ENCODE results near the gene NFIB. TPM values are rescaled to one million over a fixed set of nuclear protein-coding genes. Genes with fewer than 3 reads are reported as not detected.

NFIB gene
- total and polyA plus RNA-seq, 2 of the 8 experiments (the other 6 are each of a cell fraction or from before 2014, with no cell fraction given) = 2.6 to 13.1 TPM

- Histone ChIP-seq H3K79me2 (ENCODE audit: control insufficient read depth in 1 of 2, insufficient read depth in 2 of 2, low read length in 2 of 2) (0 out of 4 replicates have a peak, but pooled peaks cover 0 to 5% of the 10 kb centered on the region in 2 experiments), H3K23me2 (ENCODE audit: low read depth, low read length) (no peaks in the 10 kb centered on the region), H3K23ac (ENCODE audit: insufficient read length) (no peak overlapping the region), H3K14ac (ENCODE audit: insufficient read length) (no peak overlapping the region), H3K56ac (replicated peaks; ENCODE audit: insufficient read length, low read depth, low read length) (no peak overlapping the region), H4K5ac (ENCODE audit: insufficient read length, low read depth, low read length) (no peak overlapping the region), H3K4me1 (replicated peaks in 1 of 4; ENCODE audit: control insufficient read depth in 3 of 4, insufficient read depth in 4 of 4, low read length in 3 of 4) (peaks cover 0 to 3% (median 2%) of the 10 kb centered on the region in 4 experiments; a peak in 3 of 7 replicates), H3K18ac (ENCODE audit: extremely low read depth, low read length) (no peak overlapping the region), H3K27ac (ENCODE audit: low read depth, low read length) (no peak overlapping the region), H4K20me1 (replicated peaks in 1 of 2; ENCODE audit: control insufficient read depth in 1 of 2, insufficient read depth in 2 of 2, low read length in 2 of 2) (no peaks in the 10 kb centered on the region), H2AK5ac (ENCODE audit: low read depth, low read length) (no peak overlapping the region), H2AFZ (ENCODE audit: low read length) (no peak overlapping the region), H3K4me3 (ENCODE audit: extremely low read depth in 1 of 4, insufficient read depth in 2 of 4, low read depth in 3 of 4, low read length in 4 of 4) (no peak overlapping the region), H3K9me3 (ENCODE audit: insufficient read depth in 2 of 2, low read depth in 1 of 2, low read length in 1 of 2) (no peaks in the 10 kb centered on the region), H3K9ac (replicated peaks in 1 of 4; ENCODE audit: extremely low read depth in 1 of 4, low read depth in 3 of 4, low read length in 3 of 4) (no peak overlapping the region), H2BK20ac (ENCODE audit: low read length) (no peak overlapping the region), H3K4me2 (ENCODE audit: insufficient read depth in 1 of 2, low read depth in 2 of 2, low read length in 2 of 2) (no peak overlapping the region), H4K8ac (ENCODE audit: extremely low read depth, insufficient read depth, low read length) (no peak overlapping the region), H2BK5ac (ENCODE audit: low read depth, low read length) (no peak overlapping the region), H2BK120ac (replicated peaks; ENCODE audit: low read depth, low read length) (no peak overlapping the region), H3K4ac (replicated peaks; ENCODE audit: insufficient read length, low read depth, low read length) (no peak overlapping the region), H4K91ac (replicated peaks; ENCODE audit: insufficient read length, low read length) (no peak overlapping the region), H3K36me3 (ENCODE audit: control insufficient read depth in 2 of 4, insufficient read depth in 4 of 4, low read length in 3 of 4) (no peaks in the 10 kb centered on the region), H2BK15ac (ENCODE audit: low read length) (no peak overlapping the region), H2BK12ac (ENCODE audit: low read depth, low read length) (no peak overlapping the region), H3K79me1 (ENCODE audit: low read depth, low read length) (no peaks in the 10 kb centered on the region; the same call in 1 of the 2 replicates), H3K27me3 (replicated peaks in 1 of 4; ENCODE audit: control insufficient read depth in 3 of 4, extremely low read depth in 1 of 4, insufficient read depth in 3 of 4, low read length in 3 of 4) (no peaks in the 10 kb centered on the region)
- WGBS, 2 experiments (ENCODE audit: extremely low coverage in 1 of 2, insufficient coverage in 1 of 2, insufficient read length in 1 of 2, insufficient replicate concordance in 2 of 2, low coverage in 1 of 2, low lambda C conversion rate in 2 of 2, missing lambda C conversion rate in 1 of 2) = 92% methylated on average over 3 of the region's 3 CpGs; no CpG with 5 or more reads in 1 of the 2 experiments
- ChIA-PET POLR2A (ENCODE audit: partially characterized antibody) (no interaction called here), CTCF (ENCODE audit: partially characterized antibody) (interaction anchor here (0.6 kb wide), 1 partner anchor 9 kb away, joined by 3 read pairs; no protein-coding TSS in a partner anchor)
- no peak for DNase-seq (ENCODE audit: low read depth in 1 of 2, low spot score in 2 of 2)
- no peak for FAIRE-seq
- TF ChIP-seq CREB1 (IDR thresholded peaks at IDR 0.05) = no peak
- TF ChIP-seq CHD2 (IDR thresholded peaks at IDR 0.05; ENCODE audit: low read length) = no peak
- no peak for TF ChIP-seq EGR1 (IDR thresholded peaks at IDR 0.05; ENCODE audit: borderline replicate concordance, low read depth, low read length)
- no peak for TF ChIP-seq MAX (IDR thresholded peaks at IDR 0.05)
- TF ChIP-seq SRF (IDR thresholded peaks at IDR 0.05; ENCODE audit: low read depth, low read length) = no peak
- TF ChIP-seq KDM4A (IDR thresholded peaks at IDR 0.05; ENCODE audit: low read depth, low read length, severe bottlenecking) = no peak
- no peak for TF ChIP-seq EP300 (IDR thresholded peaks at IDR 0.05; ENCODE audit: borderline replicate concordance in 1 of 2, low read depth in 2 of 2, low read length in 2 of 2)
- no peak for TF ChIP-seq BRCA1 (IDR thresholded peaks at IDR 0.05; ENCODE audit: low read depth, low read length)
- TF ChIP-seq BACH1 (IDR thresholded peaks at IDR 0.05; ENCODE audit: low read length) = no peak
Observed at GRCh38 chr9:14188538-14188937, 125.4 kb downstream of the NFIB start.
